MM.1S (cell line): Measurements from ENCODE around the gene RERE.
A peak's percentile ranks its signal among the peaks of the same experiment; 100 is the strongest.
"Not testable (repeated sequence)": the region's sequence is repeated elsewhere in the genome, so short reads cannot be mapped to it uniquely, and the experiment has no call there.

Experiments used
- DNase-seq: peaks from one replicate; pipeline ENCODE4 v3.0.0-alpha.2; 2015
- H2AFZ ChIP-seq: fragments of 300-600 bp; sonication (generic); 2 replicates; pipeline ENCODE4 v1.6.0; 2016; ENCODE audit warnings: antibody characterized with exemption, low read length
- H3F3A ChIP-seq: fragments of 300-600 bp; sonication (generic); 2 replicates; pipeline ENCODE4 v1.6.1; 2016; ENCODE audit warnings: mild to moderate bottlenecking, antibody characterized with exemption, low read length, moderate library complexity, mixed read lengths; ENCODE audit not compliant: insufficient read depth
- H3K27ac ChIP-seq: fragments of 300-600 bp; sonication (generic); 2 replicates; pipeline ENCODE4 v1.5.1; 2016; ENCODE audit warnings: mild to moderate bottlenecking, low read length
- H3K27me3 ChIP-seq: fragments of 300-600 bp; sonication (generic); replicated peaks from 2 replicates; pipeline ENCODE4 v1.6.0; 2016; ENCODE audit warnings: low read length; ENCODE audit not compliant: insufficient read depth
- H3K36me3 ChIP-seq: fragments of 300-600 bp; sonication (generic); replicated peaks from 2 replicates; pipeline ENCODE4 v1.6.1; 2016; ENCODE audit warnings: mild to moderate bottlenecking, low read length, mixed read lengths; ENCODE audit not compliant: insufficient read depth
- H3K4me1 ChIP-seq: fragments of 300-600 bp; sonication (generic); 2 replicates; pipeline ENCODE4 v1.6.1; 2016; ENCODE audit warnings: low read length, mixed read lengths
- H3K4me2 ChIP-seq: fragments of 300-600 bp; sonication (generic); 2 replicates; pipeline ENCODE4 v1.6.0; 2016; ENCODE audit warnings: low read depth, low read length
- H3K4me3 ChIP-seq: fragments of 300-600 bp; sonication (generic); 2 replicates; pipeline ENCODE4 v1.5.1; 2016; ENCODE audit warnings: low read length, mixed read lengths
- H3K79me2 ChIP-seq: fragments of 300-600 bp; sonication (generic); 2 replicates; pipeline ENCODE4 v1.6.1; 2016; ENCODE audit warnings: mixed run types, low read length, mixed read lengths
- H3K9ac ChIP-seq: fragments of 300-600 bp; sonication (generic); 2 replicates; pipeline ENCODE4 v1.6.1; 2016; ENCODE audit warnings: low read length, mixed read lengths
- H3K9me2 ChIP-seq: fragments of 300-600 bp; sonication (generic); replicated peaks from 2 replicates; pipeline ENCODE4 v1.6.1; 2016; ENCODE audit warnings: mild to moderate bottlenecking, low read length, mixed read lengths; ENCODE audit not compliant: insufficient read depth
- H3K9me3 ChIP-seq: fragments of 300-600 bp; sonication (generic); replicated peaks from 2 replicates; pipeline ENCODE4 v1.6.1; 2016; ENCODE audit warnings: mild to moderate bottlenecking, low read length, mixed read lengths; ENCODE audit not compliant: insufficient read depth
- H4K20me1 ChIP-seq: fragments of 300-600 bp; sonication (generic); 2 replicates; pipeline ENCODE4 v1.6.1; 2016; ENCODE audit warnings: mild to moderate bottlenecking, low read length, moderate library complexity, mixed read lengths; ENCODE audit not compliant: insufficient read depth
- CTCF ChIP-seq: fragments of 300-600 bp; sonication (generic); IDR thresholded peaks from 2 replicates; pipeline ENCODE4 v1.5.1; 2016; ENCODE audit warnings: antibody characterized with exemption, low read length, mixed read lengths
- EZH2 ChIP-seq: fragments of 300-600 bp; sonication (generic); optimal IDR thresholded peaks from 2 replicates; pipeline ENCODE3; 2017; ENCODE audit warnings: low read depth, mild to moderate bottlenecking, antibody characterized with exemption, low read length, mixed read lengths
- EZH2phosphoT487 ChIP-seq: fragments of 300-600 bp; sonication (generic); IDR thresholded peaks from 2 replicates; pipeline ENCODE4 v1.6.1; 2018; ENCODE audit warnings: antibody characterized with exemption, low read length

RERE gene

DNA sequence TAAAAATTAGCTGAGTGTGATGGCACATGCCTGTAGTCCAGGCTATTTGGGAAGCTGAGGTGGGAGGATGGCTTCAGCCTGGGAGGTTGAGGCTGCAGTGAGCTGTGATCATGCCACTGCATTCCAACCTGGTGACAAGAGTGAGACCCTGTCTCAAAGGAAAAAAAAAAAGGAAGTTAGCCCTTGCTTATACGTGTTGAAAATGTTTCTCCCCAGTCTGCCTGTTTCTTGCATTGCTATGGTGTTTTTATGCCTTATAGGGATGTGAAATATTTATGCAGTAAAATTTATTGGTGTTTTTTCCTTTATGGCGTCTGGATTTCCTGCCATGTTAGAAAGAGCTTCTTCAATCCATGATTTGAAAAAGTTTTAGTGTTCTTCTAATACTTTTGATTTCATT lies 3.6 kb upstream of the RERE start:
- peaks cover 20% of the 10 kb centered on the region for H3F3A ChIP-seq
- TF ChIP-seq EZH2phosphoT487 (no peak), EZH2 (no peak), CTCF (no peak)
- H3K27ac ChIP-seq, result no peak overlapping the region
- H3K9ac ChIP-seq, result no peak overlapping the region
- DNase-seq, result no peak
- H3K4me1 ChIP-seq, result peaks cover 7% of the 10 kb centered on the region; the same call in 1 of the 2 replicates
- H3K36me3 ChIP-seq, result no peaks in the 10 kb centered on the region
- H4K20me1 ChIP-seq, result no peaks in the 10 kb centered on the region
- no peak overlapping the region for H2AFZ ChIP-seq
- H3K9me2 ChIP-seq, result no peaks in the 10 kb centered on the region
- no peak overlapping the region for H3K4me3 ChIP-seq
- no peaks in the 10 kb centered on the region for H3K27me3 ChIP-seq
- no peak overlapping the region for H3K4me2 ChIP-seq
- no peaks in the 10 kb centered on the region for H3K9me3 ChIP-seq
- H3K79me2 ChIP-seq, result peaks cover 3% of the 10 kb centered on the region

GRCh38 chr1:8818789-8819188 lies 1.3 kb upstream of the RERE start:
- H3K27ac ChIP-seq, H3K36me3 ChIP-seq, H3K27me3 ChIP-seq, H3K9me3 ChIP-seq, H3K9me2 ChIP-seq, DNase-seq, H4K20me1 ChIP-seq: not testable (repeated sequence)
- H3K4me2 ChIP-seq, result peak overlapping the region; percentile 69
- peak overlapping the region; percentile 82; the same call in 1 of the 2 replicates for H2AFZ ChIP-seq
- H3K4me3 ChIP-seq, result peak overlapping the region; percentile 77; the same call in 1 of the 2 replicates
- peaks cover 21% of the 10 kb centered on the region for H3F3A ChIP-seq
- H3K4me1 ChIP-seq, result peaks cover 23% of the 10 kb centered on the region
- H3K79me2 ChIP-seq, result peaks cover 26% of the 10 kb centered on the region
- H3K9ac ChIP-seq, result peak overlapping the region; percentile 64; the same call in 1 of the 2 replicates

DNA sequence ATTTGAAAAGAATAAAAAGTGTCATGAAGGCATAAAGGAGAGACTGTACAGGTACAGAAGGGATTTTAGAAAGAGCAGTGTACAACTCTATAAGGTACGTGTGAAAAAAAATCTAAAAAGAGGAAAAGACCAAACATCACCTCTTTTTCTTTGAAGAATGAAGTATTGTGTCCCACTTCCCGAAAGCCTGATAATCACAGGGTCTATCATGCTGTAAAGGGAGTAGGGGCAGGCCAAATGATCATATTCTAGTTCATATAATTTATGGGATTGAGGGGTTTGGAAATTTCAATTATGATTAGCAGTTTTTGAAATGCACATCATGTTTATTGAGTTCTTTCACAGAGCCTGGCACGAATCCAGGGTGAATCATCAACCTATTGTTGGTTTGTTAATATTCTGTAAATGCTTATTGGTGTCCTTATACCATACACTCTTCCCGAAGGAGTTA lies 910 bp upstream of the RERE start:
- H3K4me2 ChIP-seq, result peak overlapping the region; percentile 69
- no peak for TF ChIP-seq EZH2phosphoT487
- TF ChIP-seq CTCF, result no peak
- TF ChIP-seq EZH2, result no peak
- H3K9me3 ChIP-seq, result no peaks in the 10 kb centered on the region
- H3F3A ChIP-seq, result peaks cover 21% of the 10 kb centered on the region
- H3K9me2 ChIP-seq, result no peaks in the 10 kb centered on the region
- H4K20me1 ChIP-seq, result no peaks in the 10 kb centered on the region
- H3K9ac ChIP-seq, result peak overlapping the region; percentile 64
- H3K79me2 ChIP-seq, result peaks cover 30% of the 10 kb centered on the region
- H3K36me3 ChIP-seq, result no peaks in the 10 kb centered on the region
- no peak for DNase-seq
- H3K27me3 ChIP-seq, result no peaks in the 10 kb centered on the region
- peak overlapping the region; percentile 77 for H3K4me3 ChIP-seq
- peak overlapping the region; percentile 82 for H2AFZ ChIP-seq
- peaks cover 23% of the 10 kb centered on the region for H3K4me1 ChIP-seq
- H3K27ac ChIP-seq, result peak overlapping the region; percentile 81; the same call in 1 of the 2 replicates

GRCh38 chr1:8816831-8817411 lies 519 bp downstream of the RERE start:
- Histone ChIP-seq H3K4me3 (peak overlapping the region; percentile 93), H3K27me3 (no peaks in the 10 kb centered on the region), H3F3A (peaks cover 21% of the 10 kb centered on the region), H2AFZ (peak overlapping the region; percentile 85), H4K20me1 (no peaks in the 10 kb centered on the region), H3K27ac (peak overlapping the region; percentile 81; the same call in 1 of the 2 replicates), H3K36me3 (no peaks in the 10 kb centered on the region), H3K79me2 (peaks cover 36% of the 10 kb centered on the region), H3K9me3 (no peaks in the 10 kb centered on the region), H3K9ac (peak overlapping the region; percentile 94), H3K4me1 (peaks cover 23% of the 10 kb centered on the region), H3K9me2 (no peaks in the 10 kb centered on the region), H3K4me2 (peak overlapping the region; percentile 92)
- TF ChIP-seq EZH2phosphoT487 (no peak), EZH2 (no peak), CTCF (no peak)
- DNase-seq, result peak; percentile 57
